H1 (cell line): Measurements from ENCODE around the gene DNLZ. TPM values are rescaled to one million over a fixed set of nuclear protein-coding genes. Genes with fewer than 3 reads are reported as not detected.

Experiments used
- ASH2L ChIP-seq: fragments of 200-600, 300-600 bp; sonication (generic); IDR thresholded peaks from one replicate; pipeline ENCODE4 v1.7.1; 2017; ENCODE audit warnings: low read length
- BACH1 ChIP-seq: IDR thresholded peaks from 2 replicates; pipeline ENCODE4 v1.6.1; 2012; ENCODE audit warnings: low read length, improper control_type of control experiment
- BCL11A ChIP-seq, 2 experiments: IDR thresholded peaks; one replicate each; pipeline ENCODE4 v1.6.1; 2011; ENCODE audit warnings: low read depth in 2 of 2, low read length in 2 of 2, mild to moderate bottlenecking in 2 of 2
- JUND ChIP-seq: IDR thresholded peaks from 2 replicates; pipeline ENCODE4 v1.6.1; 2011; ENCODE audit warnings: mild to moderate bottlenecking, improper control_type of control experiment, low read length
- RFX5 ChIP-seq: IDR thresholded peaks from 2 replicates; pipeline ENCODE4 v1.6.1; 2011; ENCODE audit warnings: low read depth, low read length, improper control_type of control experiment, borderline replicate concordance
- polyA plus RNA-seq, 7 experiments: library from polyadenylated mRNA; depleted of rRNA in 3 of 7; stranded (reverse) in 5 of 7; unstranded in 2 of 7; fragments of >200 nt in 5 of 7; fragments of 200-250 nt in 2 of 7; gene quantifications; 1 replicate in 5 of 7; 2 replicates in 1 of 7; 4 replicates in 1 of 7; pipeline versions ENCODE4 v1.2.1 to v1.2.3, GENCODE V29; 2011 to 2013; ENCODE audit warnings: missing spikeins in 2 of 7, mixed read lengths in 2 of 7
- total RNA-seq: library from RNA; stranded (reverse); fragmentation: NEBNext Ultra II Directional; extraction: Animal tissue kit (Norgen Biotek cat#: 25700); gene quantifications from 2 replicates; pipeline ENCODE4 v1.2.1, GENCODE V29; 2021

The DNLZ gene
- total and polyA plus RNA-seq, 2 of the 8 experiments (the other 6 are each of a cell fraction or from before 2014, with no cell fraction given), result 11.6 to 17.9 TPM

DNA sequence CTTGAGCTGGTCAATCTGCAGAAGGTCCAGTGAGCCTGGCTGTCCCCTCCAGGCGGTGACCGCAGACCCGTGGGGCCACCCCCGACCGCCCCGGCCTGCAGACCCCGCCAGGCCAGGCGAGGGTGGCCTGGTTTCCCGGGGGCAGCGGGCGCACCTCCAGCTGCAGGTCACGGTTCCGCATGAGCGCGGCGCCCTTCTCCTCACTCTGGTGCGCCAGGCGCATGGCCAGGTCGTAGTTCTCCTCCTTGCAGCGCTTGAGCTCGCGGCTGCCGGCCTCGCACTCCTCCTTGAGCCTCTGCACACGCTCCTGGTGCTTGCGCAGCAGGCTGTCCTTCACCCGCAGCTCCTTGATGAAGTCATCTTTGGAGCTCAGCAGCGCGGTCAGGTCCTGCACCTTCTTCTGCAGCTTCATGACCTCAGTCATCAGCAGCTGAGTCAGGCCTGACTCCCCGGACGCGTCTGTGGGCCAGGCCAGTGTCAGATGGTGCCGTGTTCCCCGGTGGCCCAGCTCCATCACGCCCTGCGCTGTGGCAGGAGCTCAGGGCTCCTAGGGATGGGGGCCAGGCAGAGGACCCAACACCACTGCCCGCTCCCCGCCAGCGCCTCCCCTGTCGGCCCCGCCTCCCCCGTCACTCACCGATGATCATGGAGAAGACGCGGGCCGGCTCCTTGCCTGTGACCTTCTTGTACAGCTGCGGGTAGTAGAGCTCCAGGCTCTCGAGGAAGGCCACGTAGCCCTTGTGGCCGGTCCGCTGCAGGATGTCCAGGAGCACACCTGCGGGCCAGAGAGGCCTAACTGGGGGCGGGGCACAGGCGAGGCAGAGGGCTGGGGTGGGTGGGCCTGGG, 7.4 kb upstream of the DNLZ start (continued):
- TF ChIP-seq RFX5 (no peak), JUND (no peak), BACH1 (no peak), BCL11A (IDR thresholded peaks at IDR 0.05; ENCODE audit: low read depth in 2 of 2, low read length in 2 of 2) (no peak), ASH2L (no peak)
